MM.1S (cell line): ENCODE measurements around the gene PAN2.

ENCODE experiments used
- EZH2 ChIP-seq: fragments of 300-600 bp; sonication (generic); optimal IDR thresholded peaks from 2 replicates; pipeline ENCODE3; 2017; ENCODE audit warnings: low read depth, mild to moderate bottlenecking, antibody characterized with exemption, low read length, mixed read lengths
- TF ChIP-seq, protein P1 (sequence below): fragments of 300-600 bp; sonication (generic); IDR thresholded peaks from 2 replicates; pipeline ENCODE4 v1.5.1; 2016; ENCODE audit warnings: antibody characterized with exemption, low read length, mixed read lengths

DNA sequence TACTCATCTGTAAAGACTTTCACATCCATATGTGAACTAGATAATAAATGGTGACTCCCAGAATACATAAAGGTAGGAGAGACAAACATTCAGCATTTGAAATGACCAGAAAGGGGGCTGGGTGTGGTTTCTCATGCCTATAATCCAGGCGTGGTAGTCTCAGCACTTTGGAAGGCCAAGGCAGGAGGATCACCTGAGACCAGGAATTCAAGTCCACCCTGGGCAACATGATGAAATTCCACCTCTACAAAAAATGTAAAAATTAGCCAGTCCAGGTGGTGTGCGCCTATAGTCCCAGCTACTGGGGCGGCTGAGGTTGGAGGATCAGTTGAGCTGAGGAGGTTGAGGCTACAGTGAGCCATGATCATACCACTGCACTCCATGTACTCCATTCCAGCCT is 29.5 kb downstream of the PAN2 start:
- no peak for TF ChIP-seq EZH2
- TF ChIP-seq, protein P1, sequence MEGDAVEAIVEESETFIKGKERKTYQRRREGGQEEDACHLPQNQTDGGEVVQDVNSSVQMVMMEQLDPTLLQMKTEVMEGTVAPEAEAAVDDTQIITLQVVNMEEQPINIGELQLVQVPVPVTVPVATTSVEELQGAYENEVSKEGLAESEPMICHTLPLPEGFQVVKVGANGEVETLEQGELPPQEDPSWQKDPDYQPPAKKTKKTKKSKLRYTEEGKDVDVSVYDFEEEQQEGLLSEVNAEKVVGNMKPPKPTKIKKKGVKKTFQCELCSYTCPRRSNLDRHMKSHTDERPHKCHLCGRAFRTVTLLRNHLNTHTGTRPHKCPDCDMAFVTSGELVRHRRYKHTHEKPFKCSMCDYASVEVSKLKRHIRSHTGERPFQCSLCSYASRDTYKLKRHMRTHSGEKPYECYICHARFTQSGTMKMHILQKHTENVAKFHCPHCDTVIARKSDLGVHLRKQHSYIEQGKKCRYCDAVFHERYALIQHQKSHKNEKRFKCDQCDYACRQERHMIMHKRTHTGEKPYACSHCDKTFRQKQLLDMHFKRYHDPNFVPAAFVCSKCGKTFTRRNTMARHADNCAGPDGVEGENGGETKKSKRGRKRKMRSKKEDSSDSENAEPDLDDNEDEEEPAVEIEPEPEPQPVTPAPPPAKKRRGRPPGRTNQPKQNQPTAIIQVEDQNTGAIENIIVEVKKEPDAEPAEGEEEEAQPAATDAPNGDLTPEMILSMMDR: no peak
